ENCODE measurements around the gene KDM7A.

GRCh38 chr7:140060788-140061606 is 115.8 kb downstream of the KDM7A start:
- TF ChIP-seq SUZ12 (IDR thresholded peaks at IDR 0.05; ENCODE audit: extremely low read depth, insufficient read depth, insufficient read length) (no peak), ZNF274 (IDR thresholded peaks at IDR 0.05; ENCODE audit: low read depth, low read length) (no peak)

Measured in NT2/D1 (cell line).